ENCODE measurements around the gene EFCC1.

EFCC1 gene

GRCh38 chr3:128983293-128984069 lies 17.6 kb upstream of the EFCC1 start:
- peaks cover 5% of the 10 kb centered on the region for H3K4me1 Mint-ChIP-seq

GRCh38 chr3:128984596-128984995 lies 16.5 kb upstream of the EFCC1 start:
- H3K36me3 Mint-ChIP-seq (ENCODE audit: low read depth) = no peaks in the 10 kb centered on the region
- no peak overlapping the region for H3K27ac Mint-ChIP-seq
- peaks cover 5% of the 10 kb centered on the region for H3K9me3 Mint-ChIP-seq
- peaks cover 5% of the 10 kb centered on the region for H3K4me1 Mint-ChIP-seq
- peaks cover 15% of the 10 kb centered on the region for H3K27me3 Mint-ChIP-seq (ENCODE audit: low read depth)
- no peak for TF ChIP-seq CTCF (IDR thresholded peaks at IDR 0.05; ENCODE audit: unreplicated experiment in 3 of 3)
- no peak overlapping the region for H3K4me3 Mint-ChIP-seq

More at GRCh38 chr3:128983293-128984069, 17.6 kb upstream of the EFCC1 start:
- no peak for TF ChIP-seq CTCF (IDR thresholded peaks at IDR 0.05; ENCODE audit: unreplicated experiment in 3 of 3)
- Mint-ChIP-seq H3K4me3 (no peak overlapping the region), H3K27me3 (ENCODE audit: low read depth) (peaks cover 15% of the 10 kb centered on the region), H3K9me3 (peaks cover 5% of the 10 kb centered on the region), H3K36me3 (ENCODE audit: low read depth) (no peaks in the 10 kb centered on the region), H3K27ac (no peak overlapping the region)

- no peak for TF ChIP-seq CTCF (IDR thresholded peaks at IDR 0.05; ENCODE audit: unreplicated experiment in 3 of 3)
- peaks cover 5% of the 10 kb centered on the region for H3K4me1 Mint-ChIP-seq
- H3K9me3 Mint-ChIP-seq = no peaks in the 10 kb centered on the region
- peaks cover 16% of the 10 kb centered on the region for H3K27me3 Mint-ChIP-seq (ENCODE audit: low read depth)
- no peak overlapping the region for H3K4me3 Mint-ChIP-seq
- H3K27ac Mint-ChIP-seq = no peak overlapping the region
- H3K36me3 Mint-ChIP-seq (ENCODE audit: low read depth) = no peaks in the 10 kb centered on the region
Observed at GRCh38 chr3:128987302-128988100, 13.6 kb upstream of the EFCC1 start.

GRCh38 chr3:128988286-128988685 lies 12.8 kb upstream of the EFCC1 start:
- Mint-ChIP-seq H3K4me3 (no peak overlapping the region), H3K27me3 (ENCODE audit: low read depth) (peaks cover 23% of the 10 kb centered on the region), H3K4me1 (peaks cover 4% of the 10 kb centered on the region), H3K36me3 (ENCODE audit: low read depth) (no peaks in the 10 kb centered on the region), H3K9me3 (no peaks in the 10 kb centered on the region), H3K27ac (no peak overlapping the region)
- TF ChIP-seq CTCF (IDR thresholded peaks at IDR 0.05; ENCODE audit: unreplicated experiment in 3 of 3) = no peak

GRCh38 chr3:128991355-128991895 lies 9.7 kb upstream of the EFCC1 start:
- peaks cover 6% of the 10 kb centered on the region for H3K4me1 Mint-ChIP-seq
- no peak overlapping the region for H3K4me3 Mint-ChIP-seq
- no peaks in the 10 kb centered on the region for H3K36me3 Mint-ChIP-seq (ENCODE audit: low read depth)
- H3K27ac Mint-ChIP-seq = no peak overlapping the region
- peaks cover 48% of the 10 kb centered on the region for H3K27me3 Mint-ChIP-seq (ENCODE audit: low read depth)
- no peak for TF ChIP-seq CTCF (IDR thresholded peaks at IDR 0.05; ENCODE audit: unreplicated experiment in 3 of 3)
- H3K9me3 Mint-ChIP-seq = no peaks in the 10 kb centered on the region
